Sigmoid colon (tissue), 4 donors: ENCODE measurements around the gene PRIMA1.

Experiments used
- CTCF ChIP-seq, 4 experiments: fragments of 450-650 bp in 3 of 4; fragments of 200-600 bp in 1 of 4; IDR thresholded peaks; one replicate each; pipeline ENCODE4 v1.5.1; 2016 to 2019; ENCODE audit warnings: antibody characterized with exemption in 4 of 4, mild to moderate bottlenecking in 3 of 4, moderate library complexity in 2 of 4
- EP300 ChIP-seq, 4 donors: sonication (generic); formaldehyde crosslinking; IDR thresholded peaks; one replicate each; pipeline ENCODE4 v1.6.1; 2017; ENCODE audit warnings: antibody characterized with exemption in 4 of 4
- POLR2A ChIP-seq, 2 donors: fragments of 450-650 bp; IDR thresholded peaks; one replicate each; pipeline ENCODE4 v1.6.1; 2016; ENCODE audit warnings: antibody characterized with exemption in 2 of 2, mild to moderate bottlenecking in 2 of 2, moderate library complexity in 2 of 2

- no peak for TF ChIP-seq CTCF (IDR thresholded peaks at IDR 0.05)
- no peak for TF ChIP-seq POLR2A (IDR thresholded peaks at IDR 0.05)
- no peak for TF ChIP-seq EP300 (IDR thresholded peaks at IDR 0.05)
Measured at GRCh38 chr14:93691042-93691780, 97.1 kb downstream of the PRIMA1 start.
